HG02840 (cell line): ENCODE measurements around the gene OPN1MW2.
"Not testable (repeated sequence)": the region's sequence is repeated elsewhere in the genome, so short reads cannot be mapped to it uniquely, and the experiment has no call there.

Source experiments
- ATAC-seq: cut with Tn5 transposase; IDR thresholded peaks from one replicate; pipeline ENCODE4 v1.9.1; 2021; ENCODE audit warnings: mild to moderate bottlenecking, moderate library complexity, moderate number of reproducible peaks; ENCODE audit not compliant: unreplicated experiment, low FRiP score

The OPN1MW2 gene

DNA sequence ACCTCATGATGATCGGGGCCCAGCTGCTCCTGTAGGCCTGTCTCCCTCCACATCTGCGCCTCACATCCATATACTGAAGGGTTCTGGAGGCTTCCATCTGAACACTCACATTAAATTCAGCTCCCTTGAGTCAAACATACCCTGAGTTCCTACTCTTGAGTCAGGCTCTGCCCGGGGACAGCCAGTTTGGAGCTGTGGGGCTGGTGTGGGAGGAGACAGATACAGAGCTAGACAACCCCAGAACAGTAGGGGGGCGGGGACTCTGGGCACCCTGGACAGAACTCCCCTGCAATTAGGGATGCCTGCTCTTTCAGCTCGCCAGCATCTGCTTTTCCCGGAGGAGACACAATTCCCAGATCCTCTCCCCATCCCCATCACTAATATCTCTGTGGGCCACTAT lies 43.5 kb downstream of the OPN1MW2 start:
- not testable (repeated sequence) for ATAC-seq

DNA sequence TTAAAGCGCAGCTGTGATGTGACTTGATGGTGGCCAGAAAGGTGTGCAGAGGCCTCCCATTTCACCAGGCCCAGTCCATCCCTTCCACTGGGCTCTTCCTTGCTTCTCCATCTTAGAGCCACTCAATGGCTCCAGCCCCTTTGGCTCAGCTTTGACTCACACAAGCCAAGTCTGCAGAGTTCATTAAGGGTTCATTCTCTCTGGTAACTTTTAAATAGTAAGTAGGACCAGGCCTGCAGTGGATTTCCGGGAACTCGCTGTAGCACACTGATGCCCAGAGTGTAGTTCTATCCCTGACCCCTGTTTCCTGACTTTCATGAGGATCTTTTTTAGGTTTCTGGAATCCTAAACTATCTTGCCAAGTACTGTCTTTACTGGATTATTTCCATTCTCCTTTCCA lies 49.7 kb downstream of the OPN1MW2 start:
- ATAC-seq, result not testable (repeated sequence)
